H9 (cell line): ENCODE data around the gene TFF3. TPM values are rescaled to one million over a fixed set of nuclear protein-coding genes. Genes with fewer than 3 reads are reported as not detected.

Experiments used
- DNase-seq: peaks from one replicate; pipeline ENCODE4 v3.0.0-alpha.2; 2017
- H2AFZ ChIP-seq: one replicate; pipeline ENCODE4 v1.6.1; 2013; ENCODE audit warnings: mild to moderate bottlenecking, low read length, control low read depth, moderate library complexity
- H2AK5ac ChIP-seq: 2 replicates; pipeline ENCODE4 v1.6.1; 2013; ENCODE audit warnings: low read length, control low read depth, mixed read lengths; ENCODE audit not compliant: insufficient read length
- H2BK120ac ChIP-seq: one replicate; pipeline ENCODE4 v1.6.1; 2013; ENCODE audit warnings: low read depth, mild to moderate bottlenecking, low read length, control low read depth, inconsistent platforms; ENCODE audit not compliant: poor library complexity, severe bottlenecking
- H2BK12ac ChIP-seq: 2 replicates; pipeline ENCODE4 v1.6.1; 2013; ENCODE audit warnings: low read length, control low read depth, mixed read lengths, low read depth; ENCODE audit not compliant: insufficient read length
- H2BK15ac ChIP-seq: 2 replicates; pipeline ENCODE4 v1.6.1; 2013; ENCODE audit warnings: low read depth, low read length, control low read depth
- H2BK20ac ChIP-seq: one replicate; pipeline ENCODE4 v1.6.1; 2013; ENCODE audit warnings: low read depth, mild to moderate bottlenecking, low read length, control low read depth, inconsistent platforms; ENCODE audit not compliant: poor library complexity, severe bottlenecking
- H2BK5ac ChIP-seq: 2 replicates; pipeline ENCODE4 v1.6.1; 2013; ENCODE audit warnings: low read length, control low read depth, mixed read lengths; ENCODE audit not compliant: insufficient read length
- H3K14ac ChIP-seq: 2 replicates; pipeline ENCODE4 v1.6.1; 2013; ENCODE audit warnings: low read length, control low read depth; ENCODE audit not compliant: insufficient read depth
- H3K18ac ChIP-seq: 2 replicates; pipeline ENCODE4 v1.6.1; 2013; ENCODE audit warnings: low read depth, mild to moderate bottlenecking, mixed read lengths, low read length, control low read depth; ENCODE audit not compliant: insufficient read length
- H3K23ac ChIP-seq: 2 replicates; pipeline ENCODE4 v1.6.1; 2013; ENCODE audit warnings: low read length, control low read depth, mixed read lengths, low read depth; ENCODE audit not compliant: insufficient read length
- H3K23me2 ChIP-seq: 2 replicates; pipeline ENCODE4 v1.6.1; 2013; ENCODE audit warnings: low read depth, mild to moderate bottlenecking, mixed read lengths, low read length, control low read depth; ENCODE audit not compliant: insufficient read length, poor library complexity, severe bottlenecking
- H3K27ac ChIP-seq: 2 replicates; pipeline ENCODE4 v1.5.1; 2013; ENCODE audit warnings: low read length, control low read depth, mixed read lengths, low read depth; ENCODE audit not compliant: insufficient read length
- H3K27me3 ChIP-seq: 2 replicates; pipeline ENCODE4 v1.6.1; 2013; ENCODE audit warnings: low read length, control low read depth, inconsistent platforms; ENCODE audit not compliant: insufficient read depth
- H3K4ac ChIP-seq: 2 replicates; pipeline ENCODE4 v1.6.1; 2013; ENCODE audit warnings: low read depth, mild to moderate bottlenecking, control low read depth, inconsistent platforms, low read length, moderate library complexity
- H3K4me1 ChIP-seq: 2 replicates; pipeline ENCODE4 v1.6.1; 2013; ENCODE audit warnings: low read length, control low read depth, inconsistent platforms; ENCODE audit not compliant: insufficient read depth
- H3K4me2 ChIP-seq: 2 replicates; pipeline ENCODE4 v1.6.1; 2013; ENCODE audit warnings: low read length, control low read depth, mixed read lengths; ENCODE audit not compliant: insufficient read length, insufficient read depth
- H3K56ac ChIP-seq: 2 replicates; pipeline ENCODE4 v1.6.1; 2013; ENCODE audit warnings: low read depth, mild to moderate bottlenecking, mixed read lengths, low read length, control low read depth; ENCODE audit not compliant: insufficient read length
- H3K79me1 ChIP-seq: 2 replicates; pipeline ENCODE4 v1.6.1; 2013; ENCODE audit warnings: low read depth, mild to moderate bottlenecking, moderate library complexity, low read length, control low read depth, inconsistent platforms; ENCODE audit not compliant: insufficient read depth, poor library complexity, severe bottlenecking
- H3K79me2 ChIP-seq: 2 replicates; pipeline ENCODE4 v1.6.1; 2013; ENCODE audit warnings: low read length, control low read depth, inconsistent platforms; ENCODE audit not compliant: insufficient read depth
- H3K9ac ChIP-seq: 2 replicates; pipeline ENCODE4 v1.6.1; 2013; ENCODE audit warnings: low read length, control low read depth, mixed read lengths; ENCODE audit not compliant: insufficient read length; ENCODE audit errors: extremely low read depth
- H3K9me3 ChIP-seq: one replicate; pipeline ENCODE4 v1.6.1; 2013; ENCODE audit warnings: low read depth, low read length, inconsistent platforms; ENCODE audit not compliant: control insufficient read depth
- H3T11ph ChIP-seq: one replicate; pipeline ENCODE4 v1.6.1; 2013; ENCODE audit warnings: mild to moderate bottlenecking, low read length, control low read depth, inconsistent platforms
- H4K20me1 ChIP-seq: one replicate; pipeline ENCODE4 v1.6.1; 2013; ENCODE audit not compliant: control insufficient read depth, insufficient read length, insufficient read depth
- H4K5ac ChIP-seq: 2 replicates; pipeline ENCODE4 v1.6.1; 2013; ENCODE audit warnings: low read depth, mild to moderate bottlenecking, mixed read lengths, low read length, control low read depth; ENCODE audit not compliant: insufficient read length
- H4K8ac ChIP-seq: replicated peaks from 2 replicates; pipeline ENCODE4 v1.6.1; 2013; ENCODE audit warnings: low read length, control low read depth, mixed read lengths, low read depth; ENCODE audit not compliant: insufficient read length
- H4K91ac ChIP-seq: 2 replicates; pipeline ENCODE4 v1.6.1; 2013; ENCODE audit warnings: low read depth, mild to moderate bottlenecking, moderate library complexity, mixed read lengths, low read length, control low read depth; ENCODE audit not compliant: insufficient read length
- H3K27ac Mint-ChIP-seq, 3 experiments: 2 replicates in 2 of 3; 3 replicates in 1 of 3; pipeline ENCODE4 v1.8.0; 2020 to 2021; ENCODE audit warnings: mixed read lengths in 3 of 3, mild to moderate bottlenecking in 1 of 3, moderate library complexity in 1 of 3
- H3K27me3 Mint-ChIP-seq: 2 replicates; pipeline ENCODE4 v1.8.0; 2021; ENCODE audit warnings: low read depth, mild to moderate bottlenecking, moderate library complexity, mixed read lengths
- H3K36me3 Mint-ChIP-seq, 3 experiments: 2 replicates in 2 of 3; 3 replicates in 1 of 3; pipeline ENCODE4 v1.8.0; 2020 to 2021; ENCODE audit warnings: low read depth in 3 of 3, mixed read lengths in 3 of 3; ENCODE audit not compliant: insufficient read depth in 1 of 3
- H3K4me1 Mint-ChIP-seq, 2 experiments: 2 replicates each; pipeline ENCODE4 v1.8.0; 2020; ENCODE audit warnings: mixed read lengths in 2 of 2
- H3K4me3 Mint-ChIP-seq, 2 experiments: 2 replicates in 1 of 2; 3 replicates in 1 of 2; pipeline ENCODE4 v1.8.0; 2020 to 2021; ENCODE audit warnings: mild to moderate bottlenecking in 2 of 2, mixed read lengths in 2 of 2, moderate library complexity in 1 of 2
- H3K9me3 Mint-ChIP-seq, 2 experiments: 2 replicates in 1 of 2; 3 replicates in 1 of 2; pipeline ENCODE4 v1.8.0; 2020; ENCODE audit warnings: mild to moderate bottlenecking in 2 of 2, mixed read lengths in 2 of 2, moderate library complexity in 1 of 2
- WGBS: extraction: QIAGEN DNeasy Blood & Tissue Kit; methylation state at CpG from one replicate; pipeline ENCODE4 v1.1.7; 2013; ENCODE audit warnings: missing lambda C conversion rate, low lambda C conversion rate, mixed read lengths; ENCODE audit not compliant: insufficient read length; ENCODE audit errors: extremely low coverage; 5-methylcytosine and 5-hydroxymethylcytosine counted together
- total RNA-seq: library from RNA; stranded (reverse); gene quantifications from 2 replicates; pipeline ENCODE4 v1.2.1, GENCODE V29; 2021
- TF ChIP-seq, protein P1 (sequence below): fragments of 200-600 bp; sonication (generic); conservative IDR thresholded peaks from 3 replicates; pipeline ENCODE4 v1.8.0; 2021; ENCODE audit warnings: antibody characterized with exemption, mild to moderate bottlenecking

Gene TFF3
- total RNA-seq, 1 experiment from 2014 or later, result 1.5 TPM

DNA sequence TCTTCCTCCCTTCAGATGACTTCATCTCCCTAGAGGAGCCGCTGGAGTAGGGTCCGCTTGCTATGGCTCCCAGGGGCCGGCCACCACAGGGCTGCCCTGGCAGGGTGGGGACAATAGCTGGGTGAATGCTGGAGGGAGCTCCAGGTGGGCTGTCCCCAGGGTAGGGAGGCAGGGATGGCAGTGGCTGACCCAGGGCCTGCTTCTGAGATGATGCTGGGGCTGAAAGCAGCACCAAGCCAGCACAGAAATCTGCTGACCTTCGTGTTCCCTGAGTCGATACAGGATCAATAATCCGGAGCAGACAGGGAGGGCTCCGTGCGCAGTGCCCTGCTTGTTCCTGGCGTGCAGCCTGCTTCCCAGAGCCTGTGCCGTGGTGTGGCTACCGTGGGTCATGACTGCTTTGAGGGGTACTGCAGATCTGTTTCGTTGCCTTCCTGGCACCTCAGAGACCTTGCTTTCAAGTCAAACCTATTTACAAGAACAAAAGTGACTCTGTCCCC is 34.0 kb downstream of the TFF3 start:
- no peak overlapping the region for H3K9ac ChIP-seq
- H3K27ac Mint-ChIP-seq, result no peak overlapping the region
- no peak overlapping the region for H4K5ac ChIP-seq
- no peaks in the 10 kb centered on the region for H3K23me2 ChIP-seq
- no peak overlapping the region for H3T11ph ChIP-seq
- H3K36me3 Mint-ChIP-seq, result no peaks in the 10 kb centered on the region
- H2BK15ac ChIP-seq, result no peak overlapping the region
- H3K27me3 Mint-ChIP-seq, result 0 out of 2 replicates have a peak, but pooled peaks cover 2% of the 10 kb centered on the region
- no peaks in the 10 kb centered on the region for H3K4me1 ChIP-seq
- H3K27ac ChIP-seq, result no peak overlapping the region
- no peaks in the 10 kb centered on the region for H3K9me3 ChIP-seq
- no peak overlapping the region for H3K23ac ChIP-seq
- H3K9me3 Mint-ChIP-seq, result no peaks in the 10 kb centered on the region; a peak in 1 of 5 replicates
- no peak overlapping the region for H2BK120ac ChIP-seq
- no peak overlapping the region for H3K4me2 ChIP-seq
- H2BK20ac ChIP-seq, result no peak overlapping the region
- H4K20me1 ChIP-seq, result no peaks in the 10 kb centered on the region
- H2AK5ac ChIP-seq, result no peak overlapping the region
- no peak overlapping the region for H4K91ac ChIP-seq
- H2BK12ac ChIP-seq, result no peak overlapping the region
- WGBS, result no CpG with 5 or more reads among the region's 12 CpGs
- peaks cover 5 to 9% of the 10 kb centered on the region in 2 experiments; a peak in 3 of 4 replicates for H3K4me1 Mint-ChIP-seq
- no peak overlapping the region for H2AFZ ChIP-seq
- H3K79me1 ChIP-seq, result no peaks in the 10 kb centered on the region
- no peaks in the 10 kb centered on the region; the same call in 1 of the 2 replicates for H3K27me3 ChIP-seq
- H4K8ac ChIP-seq, result no peak overlapping the region
- no peak overlapping the region for H3K56ac ChIP-seq
- DNase-seq, result no peak
- H3K18ac ChIP-seq, result no peak overlapping the region
- no peak overlapping the region for H3K4me3 Mint-ChIP-seq
- TF ChIP-seq, protein P1, sequence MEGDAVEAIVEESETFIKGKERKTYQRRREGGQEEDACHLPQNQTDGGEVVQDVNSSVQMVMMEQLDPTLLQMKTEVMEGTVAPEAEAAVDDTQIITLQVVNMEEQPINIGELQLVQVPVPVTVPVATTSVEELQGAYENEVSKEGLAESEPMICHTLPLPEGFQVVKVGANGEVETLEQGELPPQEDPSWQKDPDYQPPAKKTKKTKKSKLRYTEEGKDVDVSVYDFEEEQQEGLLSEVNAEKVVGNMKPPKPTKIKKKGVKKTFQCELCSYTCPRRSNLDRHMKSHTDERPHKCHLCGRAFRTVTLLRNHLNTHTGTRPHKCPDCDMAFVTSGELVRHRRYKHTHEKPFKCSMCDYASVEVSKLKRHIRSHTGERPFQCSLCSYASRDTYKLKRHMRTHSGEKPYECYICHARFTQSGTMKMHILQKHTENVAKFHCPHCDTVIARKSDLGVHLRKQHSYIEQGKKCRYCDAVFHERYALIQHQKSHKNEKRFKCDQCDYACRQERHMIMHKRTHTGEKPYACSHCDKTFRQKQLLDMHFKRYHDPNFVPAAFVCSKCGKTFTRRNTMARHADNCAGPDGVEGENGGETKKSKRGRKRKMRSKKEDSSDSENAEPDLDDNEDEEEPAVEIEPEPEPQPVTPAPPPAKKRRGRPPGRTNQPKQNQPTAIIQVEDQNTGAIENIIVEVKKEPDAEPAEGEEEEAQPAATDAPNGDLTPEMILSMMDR, result no peak
- H3K14ac ChIP-seq, result no peak overlapping the region; the same call in 1 of the 2 replicates
- no peak overlapping the region for H2BK5ac ChIP-seq
- no peak overlapping the region for H3K4ac ChIP-seq
- H3K79me2 ChIP-seq, result no peaks in the 10 kb centered on the region
